ENCODE measurements around the gene MCF2L.
"Not testable (repeated sequence)": the region's sequence is repeated elsewhere in the genome, so short reads cannot be mapped to it uniquely, and the experiment has no call there.

MCF2L gene

DNA sequence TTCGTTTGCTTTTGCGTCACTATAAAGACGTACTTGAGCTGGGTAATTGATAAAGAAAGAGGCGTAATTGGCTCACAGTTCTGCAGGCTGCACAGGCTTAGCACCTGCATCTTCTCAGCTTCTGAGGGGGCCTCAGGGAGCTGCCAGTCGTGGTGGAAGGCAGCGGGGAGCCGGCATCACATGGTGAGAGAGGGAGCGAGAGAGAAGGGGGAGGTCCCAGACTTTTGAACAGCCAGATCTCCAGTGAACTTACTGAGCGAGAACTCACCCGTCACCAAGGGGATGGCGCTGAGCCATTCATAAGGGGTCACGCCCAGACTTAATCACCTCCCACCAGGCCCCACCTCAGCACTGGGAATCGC lies 77.8 kb downstream of the MCF2L start:
- DNase-seq (ENCODE audit: low read depth in 2 of 3, low spot score in 1 of 3), result no peak

DNA sequence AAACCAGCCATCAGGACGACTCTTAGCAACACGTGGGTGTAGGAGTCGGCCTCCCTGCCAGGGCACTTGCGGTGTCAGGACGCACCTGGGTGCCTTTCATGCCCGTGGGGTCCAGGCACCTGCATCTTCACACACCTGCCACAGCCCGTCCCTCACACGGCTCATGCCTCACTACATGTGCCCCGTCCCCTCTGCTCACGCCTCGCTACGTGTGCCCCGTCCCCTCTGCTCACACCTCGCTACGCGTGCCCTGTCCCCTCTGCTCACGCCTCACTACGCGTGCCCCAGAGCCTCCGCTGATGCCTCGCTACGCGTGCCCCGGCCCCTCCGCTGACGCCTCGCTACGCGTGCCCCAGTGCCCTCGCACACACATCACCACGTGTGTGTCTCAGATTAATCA lies 78.6 kb downstream of the MCF2L start:
- no peak for DNase-seq (ENCODE audit: low read depth in 2 of 3, low spot score in 1 of 3)

DNA sequence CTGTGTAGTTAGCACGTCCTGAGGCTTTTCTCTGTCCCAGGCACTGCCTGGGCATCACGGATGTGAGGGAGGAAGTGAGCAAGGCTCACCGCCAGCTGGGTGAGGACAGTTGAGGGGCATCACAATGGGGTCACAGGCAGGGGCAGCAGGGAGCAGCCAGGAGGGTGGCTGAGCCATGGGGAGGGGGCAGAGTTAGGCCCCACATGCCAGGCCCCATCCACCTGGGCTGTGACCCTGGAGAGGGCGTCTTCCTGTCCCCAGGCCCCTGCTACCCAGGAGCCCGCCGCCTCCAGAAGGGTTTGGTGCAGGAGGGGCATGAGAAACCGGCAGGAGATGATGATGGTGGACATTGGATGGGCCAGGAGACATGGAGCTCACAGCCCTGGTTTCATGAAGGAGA lies 79.8 kb downstream of the MCF2L start:
- no peak for DNase-seq (ENCODE audit: low read depth in 2 of 3, low spot score in 1 of 3)

DNA sequence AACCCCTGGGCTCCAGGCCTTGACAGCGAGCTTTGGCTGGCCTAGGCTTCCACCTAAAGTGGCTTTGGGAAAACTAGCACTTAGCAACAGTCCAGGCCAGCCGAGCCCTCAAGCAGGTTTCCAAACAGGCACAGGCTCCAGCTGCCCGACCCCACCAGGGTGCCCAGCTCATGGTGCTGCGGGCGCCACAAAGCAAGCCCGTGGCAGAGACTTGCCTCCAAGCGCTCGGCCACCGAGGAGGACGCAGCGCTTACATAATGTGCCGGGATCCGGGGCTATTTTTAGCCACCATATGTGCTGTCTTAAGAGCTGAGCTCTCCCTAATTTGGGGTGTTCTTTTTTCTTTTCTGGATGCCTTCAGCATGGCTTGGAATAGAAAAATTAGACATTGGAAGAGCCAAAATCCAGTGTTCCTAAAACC lies 80.5 kb downstream of the MCF2L start:
- no peak for DNase-seq (ENCODE audit: low read depth in 2 of 3, low spot score in 1 of 3)

DNA sequence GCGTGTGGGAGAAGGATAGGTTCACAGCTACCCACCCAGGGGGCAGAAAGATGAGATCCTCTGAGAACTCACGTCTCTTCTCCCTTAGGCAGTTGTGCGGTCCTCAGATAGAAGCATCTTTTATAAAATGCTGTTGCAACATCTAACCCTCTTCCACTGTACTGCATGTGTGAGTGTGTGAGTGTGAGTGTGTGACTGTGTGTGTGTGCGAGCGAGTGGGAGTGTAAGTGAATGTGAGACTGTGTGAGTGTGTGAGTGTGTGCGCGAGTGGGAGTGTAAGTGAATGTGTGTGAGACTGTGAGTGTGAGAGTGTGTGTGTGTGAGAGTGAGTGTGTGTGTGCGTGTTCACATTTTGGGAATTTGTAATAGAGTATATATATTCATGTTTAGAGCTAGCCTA lies 81.0 kb downstream of the MCF2L start:
- DNase-seq (ENCODE audit: low read depth in 2 of 3, low spot score in 1 of 3), result no peak

DNA sequence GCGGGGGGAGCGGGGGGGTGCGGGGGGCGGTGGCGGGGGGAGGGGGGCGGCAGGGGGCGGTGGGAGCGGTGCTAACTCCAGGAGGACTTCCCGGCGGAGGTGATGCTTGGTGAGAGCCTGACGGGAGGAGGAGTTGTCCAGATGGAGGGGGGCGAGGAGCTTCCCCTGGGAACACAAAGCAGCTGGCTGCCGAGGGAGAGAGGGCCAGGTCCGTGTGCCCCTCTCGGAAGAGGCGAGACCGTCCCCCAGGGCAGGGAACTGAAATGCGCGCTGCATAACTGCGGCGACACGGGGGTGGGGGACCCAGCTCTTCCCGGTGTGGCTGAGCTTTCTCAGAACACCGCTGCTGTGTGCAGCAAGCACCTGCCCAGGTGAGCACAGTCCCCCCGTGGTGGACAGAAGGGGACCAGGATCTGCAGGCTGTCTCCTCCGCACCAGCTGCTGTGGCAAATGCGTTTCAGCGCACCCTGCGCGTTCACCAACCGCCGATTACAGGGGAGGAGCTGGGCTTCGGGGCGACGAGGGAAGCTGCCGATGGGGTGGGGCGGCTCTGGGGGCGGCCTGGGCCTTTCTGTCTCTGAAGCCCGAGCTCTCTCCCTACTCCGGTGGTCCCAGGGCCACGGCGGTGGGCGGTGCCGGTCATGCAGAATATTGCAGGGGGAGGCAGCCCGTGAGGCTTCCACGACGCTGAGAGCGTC lies 81.9 kb downstream of the MCF2L start:
- DNase-seq (ENCODE audit: low read depth in 2 of 3, low spot score in 1 of 3), result no peak

DNA sequence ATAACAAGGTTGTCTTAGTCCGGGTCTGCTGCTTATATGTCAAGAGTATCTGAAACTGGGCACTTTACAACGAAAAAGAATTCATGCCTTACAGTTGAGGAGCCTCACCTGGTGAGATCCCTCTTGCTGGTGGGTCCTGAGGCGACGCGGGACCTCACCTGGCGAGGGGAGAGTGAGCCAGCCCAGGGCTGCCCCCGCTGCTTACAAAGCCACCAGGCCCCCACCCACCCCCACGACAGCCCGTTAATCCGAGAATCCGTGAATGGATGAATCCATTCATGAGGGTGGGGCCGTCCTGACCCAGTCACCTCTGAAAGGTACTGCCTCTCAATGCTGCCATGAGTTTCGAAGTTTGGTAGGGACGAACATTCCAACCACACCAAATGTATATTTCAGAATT lies 82.6 kb downstream of the MCF2L start:
- DNase-seq (ENCODE audit: low read depth in 2 of 3, low spot score in 1 of 3), result no peak

DNA sequence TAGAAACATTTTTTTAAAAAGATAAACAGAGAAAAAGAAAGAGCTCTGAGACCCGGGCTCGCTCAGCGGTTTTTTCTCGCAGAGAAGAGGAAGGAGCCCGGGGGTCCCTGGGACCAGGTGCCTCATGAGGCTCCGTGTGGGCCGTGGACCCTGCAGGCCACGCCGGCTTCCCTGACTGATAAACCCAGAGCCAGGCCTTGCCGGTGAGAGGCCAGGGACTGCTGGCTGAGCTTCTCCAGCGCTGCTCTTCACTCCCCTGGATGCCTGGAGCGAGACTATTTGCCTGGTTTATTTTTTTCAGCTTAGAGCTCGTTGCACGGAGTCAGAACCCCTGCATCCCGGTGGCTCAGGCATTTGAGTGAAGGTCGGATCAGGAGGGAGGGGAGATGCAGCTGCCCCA lies 83.2 kb downstream of the MCF2L start:
- DNase-seq (ENCODE audit: low read depth in 2 of 3, low spot score in 1 of 3), result no peak

DNA sequence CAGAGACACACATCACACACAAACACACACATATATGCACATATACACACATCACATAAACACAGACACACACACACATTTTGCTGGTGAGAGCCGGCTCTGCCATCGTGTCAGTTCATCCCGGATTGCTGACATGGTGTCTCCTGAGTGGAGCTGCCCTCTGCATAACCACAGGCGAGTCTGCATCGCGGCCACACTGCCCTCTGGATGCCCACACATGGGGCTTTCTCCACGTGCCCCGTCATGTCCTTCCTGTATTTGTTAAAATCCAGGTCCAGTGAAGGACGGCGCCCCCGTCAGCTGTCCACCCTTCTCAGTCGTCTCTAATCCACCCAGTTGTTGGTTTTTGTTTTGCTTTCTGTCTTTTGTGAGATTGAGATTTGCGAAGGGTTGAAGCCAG lies 84.0 kb downstream of the MCF2L start:
- DNase-seq (ENCODE audit: low read depth in 2 of 3, low spot score in 1 of 3), result no peak

DNA sequence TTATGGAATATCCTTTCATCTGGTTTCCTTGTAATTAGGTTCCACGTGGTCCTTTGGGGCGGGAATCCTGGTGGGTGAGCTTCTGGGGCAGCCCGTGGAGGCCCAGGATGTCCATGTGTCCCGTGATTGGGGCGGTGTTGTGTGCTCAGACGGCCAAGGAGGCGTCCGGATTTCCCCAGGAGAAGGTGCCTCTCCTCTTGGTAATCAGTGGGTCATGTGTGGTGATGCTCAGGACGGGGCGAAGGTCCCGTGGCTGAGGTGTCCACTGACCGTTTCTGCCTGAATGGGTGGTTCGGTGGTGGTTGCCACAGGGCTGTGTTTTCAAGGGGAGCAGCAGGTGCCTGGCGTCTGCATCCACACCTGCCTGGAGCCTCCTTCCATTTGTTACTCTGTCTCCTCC lies 84.4 kb downstream of the MCF2L start:
- DNase-seq (ENCODE audit: low read depth in 2 of 3, low spot score in 1 of 3), result no peak

DNA sequence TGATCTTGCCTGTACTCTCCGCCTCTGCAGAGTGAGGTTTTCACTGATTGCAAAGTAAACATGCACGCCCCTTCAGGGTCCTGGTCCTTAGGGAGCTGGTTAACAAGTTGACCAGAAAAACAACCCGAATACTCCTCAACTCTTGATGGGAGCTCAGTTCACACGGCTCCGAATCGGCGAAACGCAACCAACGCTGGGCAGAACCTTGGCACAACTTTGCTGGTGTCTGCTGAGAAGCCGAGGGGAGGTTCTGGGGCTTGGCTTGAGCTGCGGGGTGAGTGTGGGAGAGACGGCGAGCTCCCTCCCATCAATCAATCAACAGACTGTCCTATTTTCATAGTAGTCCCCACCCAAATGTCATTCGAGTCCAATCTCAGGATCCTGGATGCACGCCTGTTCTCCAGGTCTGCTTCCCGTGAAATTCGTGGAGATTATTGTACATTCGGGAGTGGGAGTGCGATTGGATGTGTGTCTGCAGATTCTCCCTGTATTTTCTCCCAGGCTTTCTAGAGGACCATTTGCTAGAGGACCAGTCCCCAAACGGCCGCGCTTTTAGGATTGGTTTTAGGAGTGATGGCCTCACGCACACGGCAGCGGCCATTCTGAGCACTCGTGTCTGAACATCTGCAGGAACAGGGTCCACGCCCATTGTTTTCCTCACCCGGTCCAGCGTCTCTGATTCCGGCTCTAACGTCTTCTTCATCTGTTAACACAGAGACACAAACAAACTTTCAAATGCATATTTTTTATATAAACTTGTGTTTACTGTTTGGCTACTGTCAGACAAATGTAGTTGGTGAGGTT lies 85.0 kb downstream of the MCF2L start:
- DNase-seq (ENCODE audit: low read depth in 2 of 3, low spot score in 1 of 3), result no peak

DNA sequence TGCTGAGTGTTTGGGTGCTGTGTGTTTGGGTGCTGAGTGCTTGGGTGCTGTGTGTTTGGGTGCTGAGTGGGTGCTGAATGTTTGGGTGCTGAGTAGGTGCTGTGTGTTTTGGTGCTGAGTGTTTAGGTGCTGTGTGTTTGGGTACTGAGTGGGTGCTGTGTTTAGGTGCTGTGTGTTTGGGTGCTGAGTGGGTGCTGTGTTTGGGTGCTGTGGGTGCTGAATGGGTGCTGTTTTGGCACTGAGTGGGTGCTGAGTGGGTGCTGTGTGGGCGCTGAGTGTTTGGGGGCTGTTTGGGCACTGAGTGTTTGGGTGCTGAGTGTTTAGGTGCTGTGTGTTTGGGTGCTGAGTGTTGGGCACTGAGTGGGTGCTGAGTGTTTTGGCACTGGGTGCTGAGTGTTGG lies 88.1 kb downstream of the MCF2L start:
- DNase-seq (ENCODE audit: low read depth in 2 of 3, low spot score in 1 of 3), result no peak

DNA sequence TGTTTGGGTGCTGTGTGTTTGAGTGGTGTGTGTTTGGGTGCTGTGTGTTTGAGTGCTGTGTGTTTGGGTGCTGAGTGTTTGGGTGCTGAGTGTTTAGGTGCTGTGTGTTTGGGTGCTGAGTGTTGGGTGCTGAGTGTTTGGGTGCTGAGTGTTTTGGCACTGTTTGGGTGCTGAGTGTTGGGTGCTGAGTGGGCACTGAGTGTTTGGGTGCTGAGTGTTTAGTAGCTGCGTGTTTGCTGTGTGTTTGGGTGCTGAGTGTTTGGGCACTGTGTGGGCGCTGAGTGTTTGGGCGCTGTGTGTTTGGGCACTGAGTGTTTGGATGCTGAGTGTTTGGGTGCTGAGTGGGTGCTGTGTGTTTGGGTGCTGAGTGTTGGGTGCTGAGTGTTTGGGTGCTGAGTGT lies 88.5 kb downstream of the MCF2L start:
- not testable (repeated sequence) for DNase-seq (ENCODE audit: low read depth in 2 of 3, low spot score in 1 of 3)

DNA sequence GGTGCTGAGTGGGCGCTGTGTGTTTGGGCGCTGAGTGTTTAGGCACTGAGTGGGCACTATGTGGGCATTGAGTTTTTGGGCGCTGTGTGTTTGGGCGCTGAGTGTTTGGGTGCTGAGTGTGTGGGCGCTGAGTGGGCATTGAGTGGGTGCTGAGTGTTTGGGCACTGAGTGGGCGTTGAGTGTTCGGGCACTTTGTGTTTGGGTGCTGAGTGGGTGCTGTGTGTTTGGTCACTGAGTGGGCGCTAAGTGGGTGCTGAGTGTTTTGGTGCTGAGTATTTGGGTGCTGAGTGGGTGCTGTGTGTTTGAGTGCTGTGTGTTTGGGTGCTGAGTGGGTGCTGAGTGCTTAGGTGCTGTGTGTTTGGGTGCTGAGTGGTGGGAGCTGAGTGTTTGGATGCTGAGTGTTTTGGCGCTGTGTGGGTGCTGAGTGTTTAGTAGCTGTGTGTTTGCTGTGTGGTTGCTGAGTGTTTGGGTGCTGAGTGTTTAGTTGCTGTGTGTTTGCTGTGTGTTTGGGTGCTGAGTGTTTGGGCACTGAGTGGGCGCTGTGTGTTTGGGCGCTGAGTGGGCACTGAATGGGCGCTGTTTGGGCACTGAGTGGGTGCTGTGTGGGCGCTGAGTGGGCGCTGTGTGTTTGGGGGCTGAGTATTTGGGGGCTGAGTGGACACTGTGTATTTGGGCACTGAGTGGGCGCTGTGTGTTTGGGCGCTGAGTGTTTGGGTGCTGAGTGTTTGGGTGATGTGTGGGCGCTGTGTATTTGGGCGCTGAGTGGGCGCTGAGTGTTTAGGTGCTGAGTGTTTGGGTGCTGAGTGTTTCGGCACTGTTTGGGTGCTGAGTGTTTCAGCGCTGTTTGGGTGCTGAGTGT lies 89.3 kb downstream of the MCF2L start:
- no peak for DNase-seq (ENCODE audit: low read depth in 2 of 3, low spot score in 1 of 3)

DNA sequence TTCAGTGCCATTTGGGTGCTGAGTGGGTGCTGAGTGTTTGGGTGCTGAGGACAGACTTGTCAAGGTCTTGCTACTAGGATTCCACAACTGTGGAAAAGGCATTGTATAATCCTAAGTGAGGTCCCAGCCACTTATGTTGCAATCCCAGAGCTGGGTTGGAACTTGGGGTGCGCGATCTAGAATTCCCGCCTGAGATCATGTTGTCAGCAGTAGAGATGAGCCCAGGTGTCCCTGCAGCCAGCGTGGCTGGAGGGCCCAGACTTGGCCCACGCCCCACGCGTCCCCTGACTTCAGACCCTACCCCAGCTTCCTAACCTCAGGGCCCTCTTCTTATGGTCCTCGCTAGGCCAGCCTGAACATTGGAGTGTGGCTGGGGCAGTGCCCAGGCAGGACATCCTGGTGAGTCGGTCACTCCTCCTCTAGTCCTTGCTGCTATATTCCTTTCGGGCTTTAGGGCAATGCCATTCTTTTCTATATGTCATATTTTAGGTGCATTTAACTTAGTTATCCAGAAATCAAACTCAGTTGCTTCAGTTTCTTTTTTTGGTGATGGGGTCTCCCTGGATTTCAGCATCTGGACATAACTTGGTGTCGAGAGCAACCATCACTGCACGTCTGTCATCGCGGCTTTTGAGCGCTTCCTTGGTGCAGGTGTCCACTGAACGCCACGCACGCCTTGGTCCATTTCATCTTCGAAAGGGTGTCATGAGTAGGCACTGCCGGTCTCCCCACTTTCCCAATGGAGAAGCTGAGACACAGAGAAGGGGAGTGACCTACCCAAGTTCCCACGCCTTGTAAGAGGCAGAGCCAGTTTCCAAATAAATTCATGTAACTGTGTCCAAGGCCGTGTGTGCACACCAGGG lies 90.2 kb downstream of the MCF2L start:
- DNase-seq (ENCODE audit: low read depth in 2 of 3, low spot score in 1 of 3), result no peak

DNA sequence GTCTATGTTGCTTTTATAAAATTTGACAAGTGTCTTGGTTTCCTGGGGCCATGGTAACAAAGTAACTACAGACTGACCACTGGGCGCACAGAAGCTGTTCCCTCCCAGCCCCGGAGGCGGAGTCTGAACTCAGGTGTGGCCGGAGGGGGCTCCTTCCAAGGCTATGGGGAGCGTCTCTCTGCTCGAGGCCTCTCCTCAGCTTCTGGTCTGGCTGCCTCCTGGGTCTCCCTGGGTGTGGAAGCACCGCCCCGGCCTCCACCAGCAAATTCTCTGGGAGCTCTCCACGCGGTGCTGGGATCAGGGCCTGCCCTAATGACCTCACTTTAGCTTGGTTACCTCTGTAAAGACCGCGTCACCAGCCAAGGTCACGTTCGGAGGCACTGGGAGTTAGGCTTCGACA lies 90.9 kb downstream of the MCF2L start:
- DNase-seq (ENCODE audit: low read depth in 2 of 3, low spot score in 1 of 3), result no peak

DNA sequence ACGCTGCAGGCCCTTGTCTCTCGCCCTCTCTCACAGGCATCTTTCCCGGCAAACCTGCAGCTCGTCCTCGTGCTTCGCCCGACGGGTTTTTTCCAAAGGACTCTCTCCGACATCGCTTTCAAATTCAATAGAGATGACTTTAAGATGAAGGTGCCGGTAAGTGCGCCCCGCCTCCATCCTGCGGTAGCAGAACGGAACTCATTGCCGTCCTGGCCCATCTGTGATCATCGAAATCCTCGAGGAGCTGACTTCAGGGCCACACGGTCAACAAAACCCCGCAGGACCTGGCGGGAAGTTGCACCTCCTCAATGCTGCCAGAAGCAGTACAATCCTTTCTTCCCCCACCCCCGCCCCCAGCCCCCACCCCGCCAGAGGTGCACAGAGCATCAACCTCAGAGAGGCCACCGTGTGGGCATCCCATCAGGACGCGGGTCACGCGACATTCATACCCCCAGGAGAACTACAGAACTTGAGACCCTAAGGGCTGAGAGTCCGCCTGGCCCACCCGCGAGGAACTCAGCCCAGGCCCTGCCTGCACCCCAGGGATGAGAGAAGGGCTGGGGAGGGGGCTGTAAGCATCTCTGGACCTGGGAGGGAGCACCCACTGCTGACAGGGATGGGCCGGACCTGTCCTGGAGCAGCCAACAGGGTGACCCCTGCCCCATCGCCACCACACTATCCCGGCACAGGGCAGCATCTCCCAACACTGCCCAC lies 91.7 kb downstream of the MCF2L start:
- DNase-seq (ENCODE audit: low read depth in 2 of 3, low spot score in 1 of 3), result no peak

DNA sequence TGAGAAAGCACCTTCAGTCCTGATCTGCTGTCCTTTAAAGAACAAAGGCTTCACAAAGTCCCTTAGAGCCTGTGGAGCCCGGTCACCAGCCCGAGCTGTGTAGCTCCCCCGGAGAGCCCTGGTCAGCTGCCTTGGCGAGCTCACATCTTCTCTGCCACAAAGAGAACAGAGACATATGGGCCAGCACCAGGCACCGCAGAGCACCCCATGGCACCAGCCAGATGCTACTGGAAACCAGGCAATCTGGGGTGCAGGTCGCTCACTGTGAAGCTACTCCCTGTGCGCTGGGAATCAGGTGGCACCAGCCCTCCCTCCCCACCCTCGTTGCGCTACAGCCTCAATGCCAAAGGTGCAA lies 92.2 kb downstream of the MCF2L start:
- DNase-seq (ENCODE audit: low read depth in 2 of 3, low spot score in 1 of 3), result no peak

DNA sequence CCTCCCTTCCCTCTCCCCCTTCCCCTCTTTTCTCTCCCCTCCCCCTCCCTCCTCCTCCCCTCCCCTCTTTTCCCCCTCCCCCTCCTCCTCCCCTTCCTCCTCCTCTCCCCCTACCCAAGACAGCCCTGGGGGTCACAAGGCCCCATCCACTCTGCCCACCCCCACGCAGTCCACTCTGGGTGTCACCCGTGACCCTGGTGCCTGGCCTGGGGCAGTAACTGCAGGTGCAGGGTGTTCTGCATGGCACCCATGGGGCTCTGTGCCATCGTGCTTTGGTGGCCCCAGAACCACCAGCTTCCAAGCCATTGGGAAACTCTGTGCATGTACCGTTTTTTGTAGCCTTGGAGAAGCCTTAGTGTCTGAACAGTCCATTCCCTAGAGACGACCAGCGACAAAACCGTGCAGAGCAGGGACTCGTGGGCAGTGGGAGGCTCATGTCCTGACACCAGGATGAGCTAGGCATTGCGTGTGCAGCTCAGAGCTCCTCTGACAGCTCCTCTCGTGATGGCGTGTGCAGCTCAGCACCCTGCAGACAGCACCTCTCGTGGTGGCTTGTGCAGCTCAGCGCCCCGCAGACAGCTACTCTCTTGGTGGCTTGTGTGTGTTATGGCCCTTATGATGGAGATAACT lies 92.9 kb downstream of the MCF2L start:
- DNase-seq (ENCODE audit: low read depth in 2 of 3, low spot score in 1 of 3), result no peak

DNA sequence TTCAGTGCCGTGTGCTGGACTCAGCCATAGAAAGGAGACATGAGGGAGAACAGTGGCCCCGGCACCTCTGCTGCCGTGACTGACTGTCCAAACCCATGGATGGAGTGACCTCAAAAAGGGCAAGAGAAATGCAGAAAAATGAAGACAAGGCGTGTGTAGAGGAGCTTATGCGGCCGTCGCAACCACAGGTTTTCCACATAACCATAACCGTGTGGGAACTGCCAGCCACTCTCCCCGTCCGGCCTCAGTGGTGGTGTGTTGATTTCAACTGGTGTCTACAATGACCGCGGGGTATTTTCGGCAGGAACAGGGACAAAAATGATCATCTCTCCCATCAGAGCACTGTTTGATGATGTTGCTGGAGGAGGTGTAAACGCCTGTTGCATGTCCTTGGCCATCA lies 93.7 kb downstream of the MCF2L start:
- no peak for DNase-seq (ENCODE audit: low read depth in 2 of 3, low spot score in 1 of 3)

All from stimulated activated CD4-positive, alpha-beta T cell treated with anti-CD3 and anti-CD28 coated beads, Interleukin-12 subunit alpha, Interleukin-12 subunit beta, amount 100 ng/mL, for 48 hours (primary cell).